ENCODE data around the gene RRAGB.
"Not testable (repeated sequence)": the region's sequence is repeated elsewhere in the genome, so short reads cannot be mapped to it uniquely, and the experiment has no call there.

The RRAGB gene

DNA sequence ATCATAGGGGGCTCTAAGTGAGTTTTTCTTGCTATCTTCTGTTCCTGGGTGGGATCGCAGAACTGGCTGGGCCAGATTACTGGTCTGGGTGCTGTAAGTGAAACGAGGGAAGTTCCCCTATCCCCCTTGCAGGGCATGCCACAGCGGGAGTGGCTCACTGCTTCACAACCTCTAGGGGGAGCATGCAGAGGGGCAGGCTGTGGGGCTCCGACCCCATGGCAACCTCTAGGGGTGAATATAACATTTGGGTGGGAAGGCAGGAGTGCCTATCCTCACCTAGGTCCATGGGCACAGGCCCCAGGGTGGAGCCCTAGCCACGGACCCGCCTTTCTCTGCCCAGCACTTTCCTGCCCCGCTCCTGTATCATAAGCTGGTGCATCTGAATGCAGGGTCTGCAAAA, 1.7 kb upstream of the RRAGB start:
- H3K36me3 ChIP-seq: no peaks in the 10 kb centered on the region
- H3K4me3 ChIP-seq (ENCODE audit: low read depth in 1 of 2, low read length in 1 of 2): no peak overlapping the region
- H3K27ac ChIP-seq: peak overlapping the region; percentile 10
- H3K4me1 ChIP-seq (ENCODE audit: control insufficient read depth in 1 of 2, insufficient read depth in 1 of 2, low read depth in 1 of 2, low read length in 1 of 2): peaks cover 47 to 48% of the 10 kb centered on the region in 2 experiments
- TF ChIP-seq, protein P1, sequence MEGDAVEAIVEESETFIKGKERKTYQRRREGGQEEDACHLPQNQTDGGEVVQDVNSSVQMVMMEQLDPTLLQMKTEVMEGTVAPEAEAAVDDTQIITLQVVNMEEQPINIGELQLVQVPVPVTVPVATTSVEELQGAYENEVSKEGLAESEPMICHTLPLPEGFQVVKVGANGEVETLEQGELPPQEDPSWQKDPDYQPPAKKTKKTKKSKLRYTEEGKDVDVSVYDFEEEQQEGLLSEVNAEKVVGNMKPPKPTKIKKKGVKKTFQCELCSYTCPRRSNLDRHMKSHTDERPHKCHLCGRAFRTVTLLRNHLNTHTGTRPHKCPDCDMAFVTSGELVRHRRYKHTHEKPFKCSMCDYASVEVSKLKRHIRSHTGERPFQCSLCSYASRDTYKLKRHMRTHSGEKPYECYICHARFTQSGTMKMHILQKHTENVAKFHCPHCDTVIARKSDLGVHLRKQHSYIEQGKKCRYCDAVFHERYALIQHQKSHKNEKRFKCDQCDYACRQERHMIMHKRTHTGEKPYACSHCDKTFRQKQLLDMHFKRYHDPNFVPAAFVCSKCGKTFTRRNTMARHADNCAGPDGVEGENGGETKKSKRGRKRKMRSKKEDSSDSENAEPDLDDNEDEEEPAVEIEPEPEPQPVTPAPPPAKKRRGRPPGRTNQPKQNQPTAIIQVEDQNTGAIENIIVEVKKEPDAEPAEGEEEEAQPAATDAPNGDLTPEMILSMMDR (IDR thresholded peaks at IDR 0.05): no peak
- H3K27me3 ChIP-seq: no peaks in the 10 kb centered on the region
- no peaks in the 10 kb centered on the region for H3K9me3 ChIP-seq

DNA sequence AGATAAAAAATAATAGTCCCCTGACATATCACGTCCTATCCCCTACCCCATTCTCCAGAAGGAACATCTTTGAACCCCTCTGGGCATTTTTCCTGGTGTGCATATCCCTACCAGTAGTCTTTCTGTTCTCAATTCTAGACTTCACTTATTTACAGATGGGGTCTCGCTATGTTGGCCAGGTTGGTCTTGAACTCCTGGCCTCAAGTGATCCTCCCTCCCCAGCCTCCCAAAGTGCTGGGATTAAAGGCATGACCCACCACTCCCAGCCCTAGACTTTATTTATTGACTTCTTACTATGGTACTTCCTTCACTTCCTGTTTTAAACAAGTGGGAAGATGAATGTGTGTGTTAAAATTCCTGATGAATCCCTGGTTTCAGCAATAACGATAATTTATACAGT, 612 bp upstream of the RRAGB start:
- H3K9me3 ChIP-seq: no peaks in the 10 kb centered on the region
- no peaks in the 10 kb centered on the region for H3K27me3 ChIP-seq
- peaks cover 50 to 53% of the 10 kb centered on the region in 2 experiments for H3K4me1 ChIP-seq (ENCODE audit: control insufficient read depth in 1 of 2, insufficient read depth in 1 of 2, low read depth in 1 of 2, low read length in 1 of 2)
- H3K27ac ChIP-seq: peak overlapping the region; percentile 88
- TF ChIP-seq, protein P1 (IDR thresholded peaks at IDR 0.05): no peak
- no peaks in the 10 kb centered on the region for H3K36me3 ChIP-seq
- peak overlapping the region; percentile 67 to 76 for H3K4me3 ChIP-seq (ENCODE audit: low read depth in 1 of 2, low read length in 1 of 2)

DNA sequence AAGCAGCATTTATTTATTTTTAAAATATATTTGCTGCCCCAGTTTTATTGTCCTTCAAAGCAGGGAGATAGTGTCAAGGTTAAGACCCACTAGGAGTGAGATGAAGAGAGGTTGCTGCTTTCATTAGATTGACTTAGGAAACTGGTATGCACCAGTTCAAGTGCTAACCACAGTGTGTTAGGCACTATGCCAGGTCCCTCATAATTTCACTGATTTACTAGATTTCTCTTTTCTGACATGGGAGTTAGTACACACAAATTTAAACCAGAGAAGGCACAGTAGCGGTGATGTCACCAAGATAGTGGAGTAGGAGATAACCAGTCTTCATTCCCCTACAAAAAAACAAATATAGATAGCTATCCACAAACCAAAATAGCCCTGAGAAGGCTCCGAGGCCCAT, 14.3 kb downstream of the RRAGB start:
- no peak overlapping the region for H3K4me3 ChIP-seq (ENCODE audit: low read depth in 1 of 2, low read length in 1 of 2)
- H3K36me3 ChIP-seq: peaks cover 25% of the 10 kb centered on the region
- no peaks in the 10 kb centered on the region for H3K27me3 ChIP-seq
- no peak overlapping the region for H3K27ac ChIP-seq
- H3K4me1 ChIP-seq (ENCODE audit: control insufficient read depth in 1 of 2, insufficient read depth in 1 of 2, low read depth in 1 of 2, low read length in 1 of 2): no peaks in the 10 kb centered on the region
- TF ChIP-seq, protein P1 (IDR thresholded peaks at IDR 0.05): no peak
- H3K9me3 ChIP-seq: no peaks in the 10 kb centered on the region

DNA sequence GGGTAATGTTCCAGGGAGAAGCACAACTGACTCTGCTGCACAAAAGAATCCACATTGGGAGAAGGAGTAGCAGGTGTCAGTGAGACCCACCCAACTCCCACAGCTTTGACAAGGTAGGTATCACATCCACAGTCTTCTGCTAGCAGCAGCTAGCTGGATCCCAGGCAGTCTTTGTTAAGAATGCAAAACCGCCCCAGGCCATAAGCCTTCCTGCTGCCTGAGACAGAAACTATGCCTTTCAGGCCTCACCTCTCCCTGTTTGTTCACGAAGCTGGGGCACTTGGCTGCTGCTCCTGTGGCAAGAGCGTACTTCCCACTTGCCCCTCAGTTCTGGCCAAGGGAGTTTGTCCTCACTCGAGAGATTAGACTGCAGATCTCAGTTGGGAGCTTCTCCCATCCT, 21.4 kb downstream of the RRAGB start:
- Histone ChIP-seq H3K9me3 (no peaks in the 10 kb centered on the region), H3K27me3 (no peaks in the 10 kb centered on the region), H3K4me1 (ENCODE audit: control insufficient read depth in 1 of 2, insufficient read depth in 1 of 2, low read depth in 1 of 2, low read length in 1 of 2) (no peaks in the 10 kb centered on the region), H3K4me3 (ENCODE audit: low read depth in 1 of 2, low read length in 1 of 2) (no peak overlapping the region), H3K27ac (no peak overlapping the region), H3K36me3 (peaks cover 25% of the 10 kb centered on the region)
- TF ChIP-seq, protein P1 (IDR thresholded peaks at IDR 0.05): no peak

DNA sequence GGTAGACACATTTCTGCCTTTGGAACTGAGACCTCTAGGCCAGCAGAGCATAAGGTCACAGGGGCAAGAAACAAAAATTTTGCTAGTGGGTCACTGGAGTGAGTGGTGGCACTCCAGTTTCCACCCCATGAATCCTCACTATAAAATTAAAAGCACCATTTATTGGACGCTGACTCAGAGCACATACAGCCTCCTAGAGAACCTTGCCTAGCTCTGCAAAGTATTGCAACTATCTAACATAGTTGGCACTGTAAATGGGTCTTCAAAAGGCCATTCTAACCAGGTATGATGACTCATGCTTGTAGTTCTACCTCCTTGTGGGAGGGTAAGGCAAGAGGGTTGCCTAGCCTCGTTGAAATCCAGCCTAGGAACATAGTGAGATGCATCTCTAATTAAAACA, 25.1 kb downstream of the RRAGB start:
- no peaks in the 10 kb centered on the region for H3K9me3 ChIP-seq
- H3K36me3 ChIP-seq: peaks cover 23% of the 10 kb centered on the region
- H3K4me1 ChIP-seq (ENCODE audit: control insufficient read depth in 1 of 2, insufficient read depth in 1 of 2, low read depth in 1 of 2, low read length in 1 of 2): no peaks in the 10 kb centered on the region
- H3K27ac ChIP-seq: no peak overlapping the region
- no peaks in the 10 kb centered on the region for H3K27me3 ChIP-seq
- no peak overlapping the region for H3K4me3 ChIP-seq (ENCODE audit: low read depth in 1 of 2, low read length in 1 of 2)
- TF ChIP-seq, protein P1 (IDR thresholded peaks at IDR 0.05): no peak

DNA sequence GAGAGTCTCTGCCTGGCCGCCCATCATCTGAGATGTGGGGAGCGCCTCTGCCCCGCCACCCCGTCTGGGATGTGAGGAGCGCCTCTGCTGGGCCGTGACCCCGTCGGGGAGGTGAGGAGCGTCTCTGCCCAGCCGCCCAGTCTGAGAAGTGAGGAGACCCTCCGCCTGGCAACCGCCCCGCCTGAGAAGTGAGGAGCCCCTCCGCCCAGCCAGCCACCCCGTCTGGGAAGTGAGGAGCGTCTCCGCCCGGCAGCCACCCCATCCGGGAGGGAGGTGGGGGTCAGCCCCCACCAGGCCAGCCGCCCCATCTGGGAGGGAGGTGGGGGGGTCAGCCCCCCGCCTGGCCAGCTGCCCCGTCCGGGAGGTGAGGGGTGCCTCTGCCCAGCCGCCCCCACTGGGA, 30.9 kb downstream of the RRAGB start:
- H3K27me3 ChIP-seq: not testable (repeated sequence)

More for the DNA sequence above, 30.9 kb downstream of the RRAGB start:
- peaks cover 14% of the 10 kb centered on the region for H3K36me3 ChIP-seq
- not testable (repeated sequence) for H3K9me3 ChIP-seq; H3K4me1 ChIP-seq (ENCODE audit: control insufficient read depth in 1 of 2, insufficient read depth in 1 of 2, low read depth in 1 of 2, low read length in 1 of 2); H3K4me3 ChIP-seq (ENCODE audit: low read depth in 1 of 2, low read length in 1 of 2); H3K27ac ChIP-seq

Data from neutrophil (primary cell).